Muscle layer of colon (tissue), 2 donors: Measurements from ENCODE around the gene IGF1R.

ENCODE experiments used
- H3K27ac ChIP-seq: one replicate; pipeline ENCODE4 v1.7.0; 2013; ENCODE audit warnings: low read depth, mild to moderate bottlenecking, low read length, moderate library complexity
- H3K27me3 ChIP-seq, 2 donors: one replicate each; pipeline ENCODE4 v1.7.0; 2013; ENCODE audit warnings: low read length in 2 of 2, mild to moderate bottlenecking in 2 of 2; ENCODE audit not compliant: insufficient read depth in 2 of 2, control insufficient read depth in 1 of 2
- H3K36me3 ChIP-seq: one replicate; pipeline ENCODE4 v1.7.0; 2013; ENCODE audit warnings: mild to moderate bottlenecking, low read length; ENCODE audit not compliant: insufficient read depth
- H3K4me1 ChIP-seq: one replicate; pipeline ENCODE4 v1.7.0; 2013; ENCODE audit warnings: mild to moderate bottlenecking, low read length; ENCODE audit not compliant: insufficient read depth
- H3K4me3 ChIP-seq, 2 donors: one replicate each; pipeline ENCODE4 v1.7.0; 2013; ENCODE audit warnings: low read length in 2 of 2, low read depth in 1 of 2, mild to moderate bottlenecking in 1 of 2, moderate library complexity in 1 of 2
- H3K9ac ChIP-seq: one replicate; pipeline ENCODE4 v1.7.0; 2013; ENCODE audit warnings: low read length
- H3K9me3 ChIP-seq: one replicate; pipeline ENCODE4 v1.7.0; 2013; ENCODE audit warnings: mild to moderate bottlenecking, low read length
- donor health status: abdominal sarcoma.
- donor health status: Adenocarcinoma of cecum.

The IGF1R gene

DNA sequence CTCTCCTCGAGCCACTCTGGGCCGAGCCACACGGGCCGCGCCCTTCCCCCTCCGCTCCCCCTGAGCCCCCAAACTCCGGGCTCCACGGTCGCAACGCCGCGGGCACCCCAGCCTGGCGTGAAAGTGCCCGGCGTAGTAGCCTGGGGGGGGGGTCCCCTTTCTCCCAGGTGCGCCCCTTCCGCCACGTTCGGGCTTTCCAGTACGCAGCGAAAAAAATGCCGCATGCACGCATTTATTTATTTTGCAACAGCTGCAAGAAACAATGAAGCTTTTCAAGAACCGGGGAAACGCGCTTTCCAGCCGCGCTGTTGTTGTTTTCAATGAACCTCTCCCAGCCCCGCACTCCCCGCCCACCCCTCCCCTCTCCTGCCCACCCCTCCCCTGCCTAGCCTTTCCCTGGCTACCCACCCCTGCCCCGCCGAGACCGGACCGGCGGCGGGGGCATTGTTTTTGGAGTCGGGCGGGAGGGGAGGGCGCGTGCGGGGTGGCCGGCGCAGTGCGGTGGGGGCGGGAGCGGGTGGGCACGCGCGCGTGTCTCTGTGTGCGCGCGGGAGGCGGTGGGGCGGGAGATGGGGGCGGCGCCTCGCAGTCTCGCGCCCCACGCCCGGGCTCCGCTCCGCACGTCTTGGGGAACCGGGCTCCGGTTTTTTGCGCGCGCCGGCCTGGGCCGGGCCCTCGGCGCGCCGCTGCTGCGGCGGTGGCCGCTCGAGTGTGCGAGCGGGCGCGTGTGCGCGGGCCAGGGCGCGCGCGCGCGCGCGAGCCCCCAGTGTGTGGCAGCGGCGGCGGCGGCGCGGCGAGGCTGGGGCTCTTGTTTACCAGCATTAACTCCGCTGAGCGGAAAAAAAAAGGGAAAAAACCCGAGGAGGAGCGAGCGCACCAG lies at the start of gene IGF1R:
Gene IGF1R, plus strand, starts transcription at position 766 of the 880 bp plus-strand sequence. CDS start 1,043 bp downstream, outside the sequence.
- peak within 1 kb of the TSS; percentile 88 for H3K9ac ChIP-seq
- no peaks in the 10 kb centered on the region for H3K27me3 ChIP-seq

GRCh38 chr15:98599909-98600691 lies 48.2 kb upstream of the IGF1R start:
- no peaks in the 10 kb centered on the region for H3K9me3 ChIP-seq
- peak overlapping the region; percentile 62 to 73 for H3K4me3 ChIP-seq
- H3K27ac ChIP-seq = peak overlapping the region; percentile 66
- H3K27me3 ChIP-seq = no peaks in the 10 kb centered on the region
- H3K36me3 ChIP-seq = no peaks in the 10 kb centered on the region
- H3K4me1 ChIP-seq = peaks cover 14% of the 10 kb centered on the region
- H3K9ac ChIP-seq = peak overlapping the region; percentile 2

More for the DNA sequence above, at the start of gene IGF1R:
- Histone ChIP-seq H3K36me3 (no peaks in the 10 kb centered on the region), H3K27ac (peak within 1 kb of the TSS; percentile 96), H3K9me3 (no peaks in the 10 kb centered on the region), H3K4me3 (peak within 1 kb of the TSS; percentile 88 to 90), H3K4me1 (peaks cover 14% of the 10 kb centered on the region)

- Histone ChIP-seq H3K36me3 (no peaks in the 10 kb centered on the region), H3K27me3 (no peaks in the 10 kb centered on the region), H3K4me1 (peaks cover 3% of the 10 kb centered on the region), H3K27ac (no peak overlapping the region), H3K9me3 (no peaks in the 10 kb centered on the region), H3K9ac (no peak overlapping the region), H3K4me3 (no peak overlapping the region)
Measured at GRCh38 chr15:98604983-98605382, 43.4 kb upstream of the IGF1R start.

- Histone ChIP-seq H3K27ac (no peak overlapping the region), H3K4me1 (no peaks in the 10 kb centered on the region), H3K9me3 (no peaks in the 10 kb centered on the region), H3K36me3 (no peaks in the 10 kb centered on the region), H3K9ac (no peak overlapping the region), H3K27me3 (no peaks in the 10 kb centered on the region), H3K4me3 (no peak overlapping the region)
Measured at GRCh38 chr15:98609144-98609852, 39.0 kb upstream of the IGF1R start.

DNA sequence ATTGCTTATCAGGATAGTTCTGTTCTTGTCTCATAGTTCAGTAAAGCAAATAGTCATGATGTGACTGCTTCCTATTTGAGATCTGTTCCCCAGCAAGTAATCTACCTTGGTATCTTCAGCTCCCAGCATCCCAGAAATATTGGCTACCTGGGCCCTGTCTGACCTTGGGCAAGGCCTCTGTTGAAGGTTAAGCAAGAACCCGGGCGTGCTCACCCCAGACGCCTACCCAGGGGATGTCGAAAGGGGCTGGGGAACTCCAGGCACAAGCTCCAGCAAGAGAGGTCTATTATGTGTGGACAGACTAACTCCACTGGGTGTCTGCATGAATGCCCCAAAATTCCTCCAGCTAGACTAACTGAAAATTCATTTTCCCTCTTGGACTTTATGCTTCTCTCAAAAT lies 37.3 kb upstream of the IGF1R start:
- H3K9me3 ChIP-seq = no peaks in the 10 kb centered on the region
- H3K36me3 ChIP-seq = no peaks in the 10 kb centered on the region
- no peak overlapping the region for H3K9ac ChIP-seq
- no peaks in the 10 kb centered on the region for H3K27me3 ChIP-seq
- no peaks in the 10 kb centered on the region for H3K4me1 ChIP-seq
- H3K27ac ChIP-seq = no peak overlapping the region
- H3K4me3 ChIP-seq = no peak overlapping the region

DNA sequence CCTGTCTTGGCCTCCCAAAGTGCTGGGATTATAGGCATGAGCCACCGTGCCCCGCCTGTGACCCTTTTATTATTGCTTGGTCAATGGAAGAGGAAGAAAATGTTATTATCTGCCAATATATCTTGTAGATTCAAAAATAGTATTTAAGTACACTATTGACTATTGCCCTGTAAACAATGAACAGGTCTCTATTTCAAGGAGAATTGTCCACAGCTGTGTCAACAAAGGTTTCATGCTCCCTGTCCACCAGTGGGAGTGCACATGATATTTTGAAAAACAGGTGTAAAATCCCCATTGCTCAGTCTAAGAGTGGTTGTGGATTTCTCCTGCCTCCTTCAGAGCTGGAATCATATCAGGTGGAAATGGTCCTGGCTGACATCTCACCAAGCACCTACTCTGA lies 36.5 kb upstream of the IGF1R start:
- Histone ChIP-seq H3K9me3 (no peaks in the 10 kb centered on the region), H3K27ac (no peak overlapping the region), H3K27me3 (no peaks in the 10 kb centered on the region), H3K4me3 (no peak overlapping the region), H3K4me1 (no peaks in the 10 kb centered on the region), H3K9ac (no peak overlapping the region), H3K36me3 (no peaks in the 10 kb centered on the region)

- no peaks in the 10 kb centered on the region for H3K27me3 ChIP-seq
- H3K4me1 ChIP-seq = no peaks in the 10 kb centered on the region
- no peak overlapping the region for H3K27ac ChIP-seq
Measured at GRCh38 chr15:98612490-98613110, 35.7 kb upstream of the IGF1R start.

DNA sequence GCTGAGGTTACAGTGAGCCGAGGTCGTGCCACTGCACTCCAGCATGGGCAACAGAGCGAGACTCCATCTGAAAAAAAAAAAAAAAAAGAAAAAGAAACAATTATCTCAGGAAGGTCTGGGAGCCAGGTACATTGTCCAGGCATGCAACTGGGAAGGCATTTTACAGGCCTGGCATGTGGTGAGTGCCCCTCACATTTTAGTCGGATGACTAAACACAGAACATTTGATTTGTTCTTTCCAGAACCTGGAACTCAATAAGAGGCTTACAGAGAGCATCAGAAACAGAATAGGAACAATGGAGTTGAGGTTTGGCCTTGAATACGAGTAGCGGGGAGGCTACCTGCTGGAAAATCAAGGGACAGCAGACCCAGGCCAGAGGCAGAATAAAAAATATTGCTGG lies 33.7 kb upstream of the IGF1R start:
- Histone ChIP-seq H3K4me1 (no peaks in the 10 kb centered on the region), H3K36me3 (no peaks in the 10 kb centered on the region), H3K9ac (no peak overlapping the region), H3K4me3 (no peak overlapping the region), H3K9me3 (no peaks in the 10 kb centered on the region), H3K27ac (no peak overlapping the region), H3K27me3 (no peaks in the 10 kb centered on the region)

More at GRCh38 chr15:98612490-98613110, 35.7 kb upstream of the IGF1R start:
- H3K36me3 ChIP-seq = no peaks in the 10 kb centered on the region
- H3K9me3 ChIP-seq = no peaks in the 10 kb centered on the region
- H3K9ac ChIP-seq = no peak overlapping the region
- no peak overlapping the region for H3K4me3 ChIP-seq

DNA sequence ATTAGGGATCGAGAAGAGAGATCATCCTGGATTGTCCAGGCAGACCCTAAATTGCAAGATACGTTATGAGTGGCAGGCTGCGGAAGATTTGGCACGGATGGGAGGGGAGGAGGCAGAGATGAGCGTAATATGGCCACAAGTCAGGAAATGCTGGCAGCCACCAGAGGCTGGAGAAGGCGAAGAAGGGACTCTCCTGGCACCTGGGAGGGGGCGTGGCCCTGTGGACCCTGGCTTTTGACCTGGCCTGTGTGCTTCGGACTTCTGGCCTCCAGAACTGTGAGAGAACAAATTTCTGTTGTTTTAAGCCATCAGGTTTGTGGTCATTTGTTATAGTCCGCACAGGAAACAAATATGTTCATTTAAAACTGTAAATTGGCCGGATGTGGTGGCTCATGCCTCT lies 31.9 kb upstream of the IGF1R start:
- Histone ChIP-seq H3K9ac (no peak overlapping the region), H3K4me1 (no peaks in the 10 kb centered on the region), H3K36me3 (no peaks in the 10 kb centered on the region), H3K9me3 (no peaks in the 10 kb centered on the region), H3K4me3 (no peak overlapping the region), H3K27ac (no peak overlapping the region), H3K27me3 (peaks cover 5% of the 10 kb centered on the region in 2 donors)

DNA sequence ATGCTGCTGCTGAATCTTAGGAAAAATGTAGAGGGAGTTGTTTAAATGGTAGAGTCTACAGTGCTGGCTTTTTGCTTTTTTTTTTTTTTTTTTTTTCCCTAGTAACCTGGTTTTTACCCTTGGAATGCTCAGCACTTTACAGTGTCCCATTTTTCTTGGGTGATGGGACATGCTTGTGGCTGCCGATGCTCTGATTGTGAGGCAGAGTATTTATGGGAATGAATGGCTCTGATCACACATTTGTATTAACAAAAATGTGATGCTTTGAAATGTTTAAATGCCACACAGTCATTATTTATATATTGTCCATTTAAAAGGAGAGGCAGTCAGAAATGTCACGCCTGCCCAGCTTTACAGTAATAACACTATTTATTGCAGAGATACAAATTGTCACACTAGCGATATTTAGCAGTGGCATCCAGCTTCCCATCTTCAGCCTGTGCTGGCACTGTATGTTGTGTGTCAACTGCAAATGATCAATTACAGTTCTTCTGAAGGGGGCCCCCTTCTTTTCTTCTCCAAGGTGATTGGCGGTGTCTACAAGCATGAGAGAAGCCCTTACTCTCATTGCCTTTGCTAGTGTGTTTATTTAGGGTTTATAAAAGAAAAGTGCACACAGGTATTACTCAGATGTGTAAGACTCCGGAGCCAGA lies 30.9 kb upstream of the IGF1R start:
- Histone ChIP-seq H3K27ac (no peak overlapping the region), H3K9me3 (no peaks in the 10 kb centered on the region), H3K4me1 (no peaks in the 10 kb centered on the region), H3K9ac (no peak overlapping the region), H3K27me3 (peaks cover 5% of the 10 kb centered on the region in 2 donors), H3K36me3 (no peaks in the 10 kb centered on the region), H3K4me3 (no peak overlapping the region)
